Measurements from ENCODE around the gene DIP2C. TPM values are rescaled to one million over a fixed set of nuclear protein-coding genes. Genes with fewer than 3 reads are reported as not detected.
A peak's percentile ranks its signal among the peaks of the same experiment; 100 is the strongest.

The DIP2C gene
- total RNA-seq, 2 donors from 2014 or later, result 13.0 to 13.7 TPM

DNA sequence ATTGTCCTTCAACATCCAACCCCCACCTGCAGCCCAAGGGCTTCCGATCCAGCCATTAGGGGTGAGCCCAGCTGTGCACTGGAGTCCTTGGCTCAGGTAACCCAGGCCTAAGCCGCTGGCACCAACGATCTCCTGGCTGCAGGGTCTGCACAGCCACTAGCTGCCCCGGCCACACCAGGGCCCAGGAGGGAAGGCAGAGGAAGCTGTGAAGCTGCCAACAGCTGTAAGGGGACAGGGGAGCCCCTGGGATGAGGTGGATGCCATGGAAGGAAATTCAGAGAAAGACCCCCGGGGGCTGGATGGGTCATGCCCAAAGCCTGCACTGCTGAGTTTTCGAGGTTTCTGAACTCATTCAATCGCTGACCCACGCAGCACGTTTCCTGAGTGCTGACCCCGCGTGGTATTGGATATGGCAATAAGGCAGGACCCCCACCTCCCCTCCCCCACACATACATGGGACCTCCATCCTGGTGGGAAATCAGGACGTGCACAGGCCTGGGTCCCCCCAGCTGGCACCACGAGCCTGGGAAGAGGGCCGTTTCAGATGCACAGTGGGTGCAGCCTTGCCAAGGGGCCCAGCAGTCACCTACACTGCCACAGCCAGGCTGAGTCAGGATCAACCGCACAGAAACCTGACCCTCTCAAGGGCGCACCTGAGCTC is 170.3 kb downstream of the DIP2C start:
- no peak overlapping the region for H3K27ac ChIP-seq (ENCODE audit: low read depth, low read length)
- Mint-ChIP-seq H3K4me1 (peaks cover 6% of the 10 kb centered on the region), H3K9me3 (no peaks in the 10 kb centered on the region), H3K4me3 (no peak overlapping the region), H3K36me3 (ENCODE audit: low read depth) (no peaks in the 10 kb centered on the region), H3K27ac (no peak overlapping the region), H3K27me3 (ENCODE audit: insufficient read depth) (no peaks in the 10 kb centered on the region)
- H3K4me3 ChIP-seq (ENCODE audit: low read length), result no peak overlapping the region
- TF ChIP-seq, protein P1, sequence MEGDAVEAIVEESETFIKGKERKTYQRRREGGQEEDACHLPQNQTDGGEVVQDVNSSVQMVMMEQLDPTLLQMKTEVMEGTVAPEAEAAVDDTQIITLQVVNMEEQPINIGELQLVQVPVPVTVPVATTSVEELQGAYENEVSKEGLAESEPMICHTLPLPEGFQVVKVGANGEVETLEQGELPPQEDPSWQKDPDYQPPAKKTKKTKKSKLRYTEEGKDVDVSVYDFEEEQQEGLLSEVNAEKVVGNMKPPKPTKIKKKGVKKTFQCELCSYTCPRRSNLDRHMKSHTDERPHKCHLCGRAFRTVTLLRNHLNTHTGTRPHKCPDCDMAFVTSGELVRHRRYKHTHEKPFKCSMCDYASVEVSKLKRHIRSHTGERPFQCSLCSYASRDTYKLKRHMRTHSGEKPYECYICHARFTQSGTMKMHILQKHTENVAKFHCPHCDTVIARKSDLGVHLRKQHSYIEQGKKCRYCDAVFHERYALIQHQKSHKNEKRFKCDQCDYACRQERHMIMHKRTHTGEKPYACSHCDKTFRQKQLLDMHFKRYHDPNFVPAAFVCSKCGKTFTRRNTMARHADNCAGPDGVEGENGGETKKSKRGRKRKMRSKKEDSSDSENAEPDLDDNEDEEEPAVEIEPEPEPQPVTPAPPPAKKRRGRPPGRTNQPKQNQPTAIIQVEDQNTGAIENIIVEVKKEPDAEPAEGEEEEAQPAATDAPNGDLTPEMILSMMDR (conservative IDR thresholded peaks at IDR 0.05), result no peak
- no peaks in the 10 kb centered on the region for H3K27me3 ChIP-seq (ENCODE audit: control insufficient read depth, insufficient read depth, low read length, poor library complexity, severe bottlenecking)
- no peaks in the 10 kb centered on the region for H3K36me3 ChIP-seq (ENCODE audit: control insufficient read depth, insufficient read depth, low read length)
- no peak for DNase-seq
- peaks cover 5% of the 10 kb centered on the region for H3K4me1 ChIP-seq (ENCODE audit: control insufficient read depth, insufficient read depth, low read length)
- H3K9me3 ChIP-seq (ENCODE audit: control insufficient read depth, low read length), result no peaks in the 10 kb centered on the region
- 95 to 97% methylated on average over 5 to 16 of the region's 16 CpGs for WGBS, 2 experiments (ENCODE audit: insufficient coverage in 1 of 2, insufficient read length in 1 of 2)
- no peak overlapping the region for H3K9ac ChIP-seq (ENCODE audit: extremely low read depth, low read length, poor library complexity, severe bottlenecking)

DNA sequence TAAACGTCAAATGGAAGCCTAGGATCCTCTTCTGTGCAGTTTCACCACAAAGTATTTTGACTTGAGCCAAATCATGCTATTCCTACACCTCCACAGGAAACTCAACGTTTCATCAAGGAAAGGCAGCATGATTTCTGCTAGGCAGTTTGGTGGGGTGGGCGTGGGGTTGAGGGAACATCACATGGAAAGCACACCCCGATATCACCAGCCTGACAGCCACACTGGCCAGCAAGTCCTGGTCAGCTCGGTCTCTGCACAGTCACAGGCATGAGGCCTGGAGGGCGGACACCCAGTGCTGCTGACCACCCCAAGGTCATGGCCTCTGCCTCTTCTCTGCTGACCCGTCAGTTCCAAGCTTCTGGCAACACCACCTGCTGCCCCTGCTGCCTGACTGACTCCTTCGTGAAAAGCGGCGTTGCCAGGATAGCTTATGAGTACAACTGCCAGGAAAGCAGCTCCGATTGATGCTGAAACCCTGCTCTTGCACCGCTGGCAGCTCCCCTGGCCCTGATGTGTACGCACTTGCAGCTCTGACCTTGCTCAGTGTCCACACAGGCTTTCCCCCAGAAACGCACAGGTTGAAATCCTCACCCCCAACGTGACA is 171.5 kb downstream of the DIP2C start:
- H3K36me3 Mint-ChIP-seq (ENCODE audit: low read depth), result no peaks in the 10 kb centered on the region
- TF ChIP-seq, protein P1 (conservative IDR thresholded peaks at IDR 0.05), result no peak
- no peak overlapping the region for H3K4me3 Mint-ChIP-seq
- H3K27me3 ChIP-seq (ENCODE audit: control insufficient read depth, insufficient read depth, low read length, poor library complexity, severe bottlenecking), result no peaks in the 10 kb centered on the region
- no peaks in the 10 kb centered on the region for H3K9me3 ChIP-seq (ENCODE audit: control insufficient read depth, low read length)
- peaks cover 5% of the 10 kb centered on the region for H3K4me1 ChIP-seq (ENCODE audit: control insufficient read depth, insufficient read depth, low read length)
- no peak for DNase-seq
- no peaks in the 10 kb centered on the region for H3K36me3 ChIP-seq (ENCODE audit: control insufficient read depth, insufficient read depth, low read length)
- H3K27ac Mint-ChIP-seq, result no peak overlapping the region
- no peak overlapping the region for H3K9ac ChIP-seq (ENCODE audit: extremely low read depth, low read length, poor library complexity, severe bottlenecking)
- 92 to 96% methylated on average over 12 to 15 of the region's 15 CpGs for WGBS, 2 experiments (ENCODE audit: insufficient coverage in 1 of 2, insufficient read length in 1 of 2)
- no peak overlapping the region for H3K4me3 ChIP-seq (ENCODE audit: low read length)
- peak overlapping the region; percentile 72 for H3K27ac ChIP-seq (ENCODE audit: low read depth, low read length)
- H3K9me3 Mint-ChIP-seq, result no peaks in the 10 kb centered on the region
- H3K4me1 Mint-ChIP-seq, result peaks cover 6% of the 10 kb centered on the region
- H3K27me3 Mint-ChIP-seq (ENCODE audit: insufficient read depth), result no peaks in the 10 kb centered on the region

DNA sequence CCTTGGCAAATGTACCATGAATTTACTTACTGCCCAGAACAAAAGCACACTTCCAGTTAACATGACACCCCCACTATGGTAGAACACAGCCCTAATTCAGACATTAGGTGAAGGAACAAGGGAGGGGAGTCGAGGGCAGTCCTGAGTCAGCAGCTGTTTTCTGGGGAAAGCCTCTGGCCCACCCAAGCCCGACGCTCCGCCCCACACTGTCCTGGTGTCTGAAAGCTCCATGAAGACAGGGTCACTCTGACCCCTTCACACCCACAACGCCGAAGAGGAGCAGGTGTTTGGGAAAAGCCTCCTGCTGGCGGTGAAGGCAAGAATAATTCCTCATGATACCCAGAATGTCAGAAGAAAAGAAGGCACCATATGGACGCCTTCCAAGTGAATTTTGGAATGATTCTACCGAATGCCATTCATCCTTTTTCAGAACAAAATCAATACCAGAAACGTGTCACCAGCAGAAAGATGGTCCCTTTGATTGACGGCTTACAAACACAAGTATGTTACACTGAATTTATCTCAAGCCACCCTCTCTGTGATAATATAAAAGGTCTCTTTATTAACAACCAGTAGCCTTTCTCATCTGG is 172.1 kb downstream of the DIP2C start:
- H3K4me3 Mint-ChIP-seq, result no peak overlapping the region
- TF ChIP-seq, protein P1 (conservative IDR thresholded peaks at IDR 0.05), result no peak
- no peak for DNase-seq

More for the DNA sequence above, 172.1 kb downstream of the DIP2C start:
- Mint-ChIP-seq H3K36me3 (ENCODE audit: low read depth) (no peaks in the 10 kb centered on the region), H3K27ac (no peak overlapping the region), H3K9me3 (no peaks in the 10 kb centered on the region), H3K4me1 (peaks cover 6% of the 10 kb centered on the region), H3K27me3 (ENCODE audit: insufficient read depth) (no peaks in the 10 kb centered on the region)
- H3K27ac ChIP-seq (ENCODE audit: low read depth, low read length), result peak overlapping the region; percentile 72
- peaks cover 5% of the 10 kb centered on the region for H3K4me1 ChIP-seq (ENCODE audit: control insufficient read depth, insufficient read depth, low read length)
- H3K4me3 ChIP-seq (ENCODE audit: low read length), result no peak overlapping the region
- no peaks in the 10 kb centered on the region for H3K9me3 ChIP-seq (ENCODE audit: control insufficient read depth, low read length)
- no peaks in the 10 kb centered on the region for H3K36me3 ChIP-seq (ENCODE audit: control insufficient read depth, insufficient read depth, low read length)
- 89 to 93% methylated on average over 6 to 11 of the region's 11 CpGs for WGBS, 2 experiments (ENCODE audit: insufficient coverage in 1 of 2, insufficient read length in 1 of 2)
- no peaks in the 10 kb centered on the region for H3K27me3 ChIP-seq (ENCODE audit: control insufficient read depth, insufficient read depth, low read length, poor library complexity, severe bottlenecking)
- no peak overlapping the region for H3K9ac ChIP-seq (ENCODE audit: extremely low read depth, low read length, poor library complexity, severe bottlenecking)
